Glutamatergic neuron (in vitro differentiated cells): ENCODE data around the gene PLEKHH2. TPM values are rescaled to one million over a fixed set of nuclear protein-coding genes. Genes with fewer than 3 reads are reported as not detected.

ENCODE experiments used
- DNase-seq: peaks from one replicate; pipeline ENCODE4 v3.0.0; 2022
- H3K27ac Mint-ChIP-seq: one replicate; pipeline ENCODE4 v1.8.0; 2020; ENCODE audit warnings: mild to moderate bottlenecking, mixed read lengths, inconsistent platforms; ENCODE audit not compliant: unreplicated experiment
- H3K27me3 Mint-ChIP-seq: one replicate; pipeline ENCODE4 v1.8.0; 2020; ENCODE audit warnings: mild to moderate bottlenecking, moderate library complexity, mixed read lengths, inconsistent platforms; ENCODE audit not compliant: unreplicated experiment
- H3K36me3 Mint-ChIP-seq: one replicate; pipeline ENCODE4 v1.8.0; 2020; ENCODE audit warnings: mild to moderate bottlenecking, mixed read lengths, inconsistent platforms; ENCODE audit not compliant: unreplicated experiment
- H3K4me1 Mint-ChIP-seq: one replicate; pipeline ENCODE4 v1.8.0; 2020; ENCODE audit warnings: mild to moderate bottlenecking, low read depth, mixed read lengths, inconsistent platforms; ENCODE audit not compliant: unreplicated experiment
- H3K4me3 Mint-ChIP-seq: one replicate; pipeline ENCODE4 v1.8.0; 2020; ENCODE audit warnings: mild to moderate bottlenecking, mixed read lengths, inconsistent platforms; ENCODE audit not compliant: unreplicated experiment
- H3K9me3 Mint-ChIP-seq: one replicate; pipeline ENCODE4 v1.8.0; 2020; ENCODE audit warnings: mild to moderate bottlenecking, moderate library complexity, mixed read lengths, inconsistent platforms; ENCODE audit not compliant: unreplicated experiment
- total RNA-seq: library from RNA; stranded (reverse); fragmentation: NEBNext Ultra II Directional; extraction: Animal tissue kit (Norgen Biotek cat#: 25700); gene quantifications from one replicate; pipeline ENCODE4 v1.2.1, GENCODE V29; 2021; ENCODE audit not compliant: unreplicated experiment
- TF ChIP-seq, protein P1 (sequence below): fragments of 200-600 bp; sonication (generic); IDR thresholded peaks from one replicate; pipeline ENCODE4 v1.5.0; 2021; ENCODE audit not compliant: partially characterized antibody, unreplicated experiment

The PLEKHH2 gene
- total RNA-seq, 1 donor from 2014 or later, result 0.71 TPM

DNA sequence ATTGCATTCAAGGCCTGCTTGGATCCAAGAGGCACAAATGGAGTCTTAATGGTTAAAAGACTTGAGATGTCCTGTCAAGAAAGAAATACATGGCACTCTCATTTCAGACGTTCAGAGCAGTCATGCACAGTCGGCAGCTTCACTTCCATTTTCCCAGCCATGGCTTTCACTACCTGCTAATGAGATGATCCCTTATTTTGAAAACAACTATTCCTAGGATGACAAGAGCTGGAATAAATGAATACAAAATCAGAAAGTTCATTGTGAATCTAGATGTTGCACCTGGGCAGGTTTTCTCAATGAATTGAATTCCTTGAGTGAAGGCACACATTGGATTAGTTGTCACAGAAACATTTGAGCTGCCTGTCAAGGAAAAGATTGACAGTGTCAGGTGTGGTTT is 175.9 kb downstream of the PLEKHH2 start:
- H3K27me3 Mint-ChIP-seq, result no peaks in the 10 kb centered on the region

DNA sequence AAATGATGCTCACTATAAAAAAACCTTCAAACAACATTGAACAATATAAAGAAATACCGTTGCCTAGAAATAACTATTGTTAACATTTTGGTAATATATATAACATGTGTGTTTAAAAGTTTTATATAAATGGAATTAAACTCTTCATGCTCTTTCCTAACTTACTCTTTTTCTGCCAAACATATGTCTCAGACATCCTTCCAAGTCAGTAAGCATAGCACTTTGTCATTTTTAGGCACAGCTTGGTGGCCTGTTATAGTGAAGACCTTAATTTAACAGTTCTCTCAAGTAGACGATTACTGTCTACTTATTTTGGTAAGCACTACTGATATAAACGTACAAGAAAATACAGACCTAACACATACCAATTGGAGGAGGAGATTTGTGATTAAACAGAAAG is 177.7 kb downstream of the PLEKHH2 start:
- H3K27me3 Mint-ChIP-seq, result no peaks in the 10 kb centered on the region
- no peak overlapping the region for H3K27ac Mint-ChIP-seq
- peaks cover 2% of the 10 kb centered on the region for H3K9me3 Mint-ChIP-seq
- DNase-seq, result no peak
- H3K4me1 Mint-ChIP-seq, result peaks cover 24% of the 10 kb centered on the region
- TF ChIP-seq, protein P1, sequence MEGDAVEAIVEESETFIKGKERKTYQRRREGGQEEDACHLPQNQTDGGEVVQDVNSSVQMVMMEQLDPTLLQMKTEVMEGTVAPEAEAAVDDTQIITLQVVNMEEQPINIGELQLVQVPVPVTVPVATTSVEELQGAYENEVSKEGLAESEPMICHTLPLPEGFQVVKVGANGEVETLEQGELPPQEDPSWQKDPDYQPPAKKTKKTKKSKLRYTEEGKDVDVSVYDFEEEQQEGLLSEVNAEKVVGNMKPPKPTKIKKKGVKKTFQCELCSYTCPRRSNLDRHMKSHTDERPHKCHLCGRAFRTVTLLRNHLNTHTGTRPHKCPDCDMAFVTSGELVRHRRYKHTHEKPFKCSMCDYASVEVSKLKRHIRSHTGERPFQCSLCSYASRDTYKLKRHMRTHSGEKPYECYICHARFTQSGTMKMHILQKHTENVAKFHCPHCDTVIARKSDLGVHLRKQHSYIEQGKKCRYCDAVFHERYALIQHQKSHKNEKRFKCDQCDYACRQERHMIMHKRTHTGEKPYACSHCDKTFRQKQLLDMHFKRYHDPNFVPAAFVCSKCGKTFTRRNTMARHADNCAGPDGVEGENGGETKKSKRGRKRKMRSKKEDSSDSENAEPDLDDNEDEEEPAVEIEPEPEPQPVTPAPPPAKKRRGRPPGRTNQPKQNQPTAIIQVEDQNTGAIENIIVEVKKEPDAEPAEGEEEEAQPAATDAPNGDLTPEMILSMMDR, result no peak
- no peak overlapping the region for H3K4me3 Mint-ChIP-seq
- no peaks in the 10 kb centered on the region for H3K36me3 Mint-ChIP-seq

More for the DNA sequence above, 175.9 kb downstream of the PLEKHH2 start:
- no peak for DNase-seq
- Mint-ChIP-seq H3K4me3 (no peak overlapping the region), H3K36me3 (no peaks in the 10 kb centered on the region), H3K9me3 (peaks cover 2% of the 10 kb centered on the region), H3K27ac (no peak overlapping the region), H3K4me1 (peaks cover 18% of the 10 kb centered on the region)
- TF ChIP-seq, protein P1, result no peak

Other genes starting within 250 kb of the PLEKHH2 start
- 15.0 TPM for gene THADA, start 41.2 kb upstream of the PLEKHH2 start, total RNA-seq
- 0.49 TPM for gene C1GALT1C1L, start 39.2 kb downstream of the PLEKHH2 start, total RNA-seq
- 11.9 TPM for gene DYNC2LI1, start 136.8 kb downstream of the PLEKHH2 start, total RNA-seq
- not detected for gene ABCG5, start 201.6 kb downstream of the PLEKHH2 start, total RNA-seq
- not detected for gene ABCG8, start 201.7 kb downstream of the PLEKHH2 start, total RNA-seq